SU-DHL-6 (cell line): ENCODE data around the gene DENND5B.
A peak's percentile ranks its signal among the peaks of the same experiment; 100 is the strongest.

Experiments used
- H2AFZ ChIP-seq: fragments of 200-600 bp; sonication (generic); 2 replicates; pipeline ENCODE4 v1.6.1; 2014; ENCODE audit warnings: low read depth, mild to moderate bottlenecking, moderate library complexity, mixed read lengths, antibody characterized with exemption, low read length; ENCODE audit not compliant: severe bottlenecking
- H3F3A ChIP-seq: fragments of 200-600 bp; shearing (Covaris generic); 2 replicates; pipeline ENCODE4 v1.6.0; 2016; ENCODE audit warnings: antibody characterized with exemption, mild to moderate bottlenecking; ENCODE audit not compliant: insufficient read depth
- H3K27ac ChIP-seq: fragments of 200-600 bp; sonication (generic); 2 replicates; pipeline ENCODE4 v1.5.1; 2016; ENCODE audit warnings: low read depth, mild to moderate bottlenecking, low read length, moderate library complexity, mixed read lengths
- H3K27me3 ChIP-seq: fragments of 200-600 bp; sonication (generic), shearing (Covaris generic); 2 replicates; pipeline ENCODE4 v1.6.0; 2014; ENCODE audit warnings: mild to moderate bottlenecking, low read length
- H3K36me3 ChIP-seq: fragments of 200-600 bp; sonication (generic); 2 replicates; pipeline ENCODE4 v1.6.1; 2014; ENCODE audit warnings: mild to moderate bottlenecking, low read length, mixed read lengths
- H3K4me2 ChIP-seq: fragments of 300-600, 200-600 bp; shearing (Covaris generic), sonication (generic); 2 replicates; pipeline ENCODE4 v1.6.0; 2014; ENCODE audit warnings: low read length, low read depth, mild to moderate bottlenecking; ENCODE audit not compliant: poor library complexity, severe bottlenecking
- H3K4me3 ChIP-seq: fragments of 200-600 bp; sonication (generic); 2 replicates; pipeline ENCODE4 v1.5.1; 2014; ENCODE audit warnings: antibody characterized with exemption, low read length, mild to moderate bottlenecking, mixed read lengths; ENCODE audit not compliant: insufficient read depth, poor library complexity, severe bottlenecking
- H3K79me2 ChIP-seq: fragments of 200-600 bp; sonication (generic); 2 replicates; pipeline ENCODE4 v1.6.1; 2014; ENCODE audit warnings: mild to moderate bottlenecking, low read length, moderate library complexity; ENCODE audit not compliant: insufficient read depth
- H3K9ac ChIP-seq: fragments of 200-600 bp; sonication (generic); 2 replicates; pipeline ENCODE4 v1.7.0; 2014; ENCODE audit warnings: mild to moderate bottlenecking, low read length
- H3K9me2 ChIP-seq: fragments of 200-600 bp; sonication (generic); replicated peaks from 2 replicates; pipeline ENCODE4 v1.6.1; 2014; ENCODE audit warnings: low read length; ENCODE audit not compliant: insufficient read depth
- H3K9me3 ChIP-seq: fragments of 200-600 bp; sonication (generic); 2 replicates; pipeline ENCODE4 v1.6.1; 2014; ENCODE audit warnings: low read length, mixed read lengths; ENCODE audit not compliant: insufficient read depth
- H4K20me1 ChIP-seq: fragments of 200-600 bp; sonication (generic); 2 replicates; pipeline ENCODE4 v1.6.1; 2014; ENCODE audit warnings: low read depth, mild to moderate bottlenecking, antibody characterized with exemption, low read length, moderate library complexity, mixed read lengths
- CTCF ChIP-seq: fragments of 200-600 bp; sonication (generic); IDR thresholded peaks from one replicate; pipeline ENCODE4 v1.5.1; 2017; ENCODE audit warnings: antibody characterized with exemption, mild to moderate bottlenecking, low read length, moderate library complexity; ENCODE audit not compliant: insufficient read depth, poor library complexity, severe bottlenecking
- EZH2phosphoT487 ChIP-seq: fragments of 200-600 bp; sonication (generic), shearing (Covaris generic); conservative IDR thresholded peaks from 2 replicates; pipeline ENCODE4 v1.6.1; 2018; ENCODE audit warnings: mild to moderate bottlenecking, antibody characterized with exemption, low read length, moderate library complexity, mixed read lengths

Gene DENND5B

GRCh38 chr12:31590642-31591379 is at the start of gene DENND5B:
DENND5B (minus strand) TSS chr12:31591136; CDS start chr12:31590832, 304 bp downstream.
- TF ChIP-seq CTCF = no peak
- TF ChIP-seq EZH2phosphoT487 = no peak
- Histone ChIP-seq H4K20me1 (0 out of 2 replicates have a peak, but pooled peaks cover 5% of the 10 kb centered on the region), H3K36me3 (peaks cover 3% of the 10 kb centered on the region; the same call in 1 of the 2 replicates), H3K27me3 (no peaks in the 10 kb centered on the region), H3K9ac (peak within 1 kb of the TSS; percentile 87), H3K4me3 (peak within 1 kb of the TSS; percentile 82), H3K27ac (peak within 1 kb of the TSS; percentile 61), H3K9me3 (no peaks in the 10 kb centered on the region), H3K9me2 (no peaks in the 10 kb centered on the region), H3K79me2 (peaks cover 41% of the 10 kb centered on the region), H2AFZ (peak within 1 kb of the TSS; percentile 72), H3K4me2 (peak within 1 kb of the TSS; percentile 89), H3F3A (peaks cover 39% of the 10 kb centered on the region)

- TF ChIP-seq CTCF = no peak
- TF ChIP-seq EZH2phosphoT487 = no peak
- Histone ChIP-seq H3K9ac (no peak overlapping the region), H3K79me2 (no peaks in the 10 kb centered on the region), H3F3A (peaks cover 26% of the 10 kb centered on the region), H3K4me3 (no peak overlapping the region), H3K9me2 (no peaks in the 10 kb centered on the region), H2AFZ (no peak overlapping the region), H3K9me3 (no peaks in the 10 kb centered on the region), H3K27ac (no peak overlapping the region), H3K36me3 (no peaks in the 10 kb centered on the region), H3K27me3 (no peaks in the 10 kb centered on the region), H4K20me1 (no peaks in the 10 kb centered on the region), H3K4me2 (no peak overlapping the region)
Measured at GRCh38 chr12:31634620-31635019, 43.7 kb upstream of the DENND5B start.

GRCh38 chr12:31633464-31633863 is 42.5 kb upstream of the DENND5B start:
- Histone ChIP-seq H3K27ac (no peak overlapping the region), H3K9me3 (no peaks in the 10 kb centered on the region), H3K9me2 (no peaks in the 10 kb centered on the region), H3K9ac (no peak overlapping the region), H3K79me2 (no peaks in the 10 kb centered on the region), H3K4me2 (no peak overlapping the region), H2AFZ (no peak overlapping the region), H4K20me1 (no peaks in the 10 kb centered on the region), H3K4me3 (no peak overlapping the region), H3K36me3 (no peaks in the 10 kb centered on the region), H3F3A (peaks cover 26% of the 10 kb centered on the region), H3K27me3 (no peaks in the 10 kb centered on the region)
- TF ChIP-seq EZH2phosphoT487 = no peak
- TF ChIP-seq CTCF = no peak
